Spleen (tissue), 11 donors: ENCODE data around the gene RPS6KL1. TPM values are rescaled to one million over a fixed set of nuclear protein-coding genes. Genes with fewer than 3 reads are reported as not detected.

Experiments
- DNase-seq: peaks from one replicate; pipeline ENCODE4 v3.0.0-alpha.2; 2020
- H3K27ac ChIP-seq, 8 donors: fragments of 200-600 bp; sonication (generic) in 7 of 8; 1 replicate in 4 of 8; 2 replicates in 4 of 8; pipeline versions ENCODE4 v1.5.0 to v1.8.0; 2016 to 2021; ENCODE audit warnings: inconsistent platforms in 4 of 8, mild to moderate bottlenecking in 4 of 8, moderate library complexity in 1 of 8
- H3K27me3 ChIP-seq, 7 donors: fragments of 200-600 bp; sonication (generic) in 6 of 7; replicated peaks in 1 of 7; 1 replicate in 4 of 7; 2 replicates in 3 of 7; pipeline versions ENCODE4 v1.5.0 to v1.8.0; 2016 to 2021; ENCODE audit warnings: inconsistent platforms in 3 of 7, mild to moderate bottlenecking in 1 of 7
- H3K36me3 ChIP-seq, 6 donors: fragments of 200-600 bp; sonication (generic) in 5 of 6; 1 replicate in 4 of 6; 2 replicates in 2 of 6; pipeline versions ENCODE4 v1.5.0 to v1.8.0; 2016 to 2021; ENCODE audit warnings: inconsistent platforms in 2 of 6
- H3K4me1 ChIP-seq, 6 donors: fragments of 200-600 bp; sonication (generic) in 5 of 6; 1 replicate in 3 of 6; 2 replicates in 3 of 6; pipeline versions ENCODE4 v1.5.0 to v1.8.0; 2016 to 2021; ENCODE audit warnings: inconsistent platforms in 3 of 6
- H3K4me3 ChIP-seq, 8 donors: fragments of 200-600 bp; sonication (generic) in 7 of 8; 1 replicate in 4 of 8; 2 replicates in 4 of 8; pipeline versions ENCODE4 v1.5.0 to v1.8.0; 2016 to 2021; ENCODE audit warnings: inconsistent platforms in 4 of 8, mild to moderate bottlenecking in 4 of 8, moderate library complexity in 2 of 8
- H3K9me3 ChIP-seq, 8 donors: fragments of 200-600 bp; sonication (generic) in 7 of 8; 1 replicate in 4 of 8; 2 replicates in 4 of 8; pipeline versions ENCODE4 v1.5.0 to v1.8.0; 2016 to 2021; ENCODE audit warnings: inconsistent platforms in 4 of 8
- POLR2A ChIP-seq, 3 donors: fragments of 450-650 bp; IDR thresholded peaks; one replicate each; pipeline ENCODE4 v1.5.1; 2017; ENCODE audit warnings: antibody characterized with exemption in 3 of 3, mild to moderate bottlenecking in 1 of 3
- POLR2AphosphoS5 ChIP-seq, 3 donors: sonication (generic); formaldehyde crosslinking; IDR thresholded peaks; one replicate each; pipeline ENCODE4 v1.5.1; 2017; ENCODE audit warnings: antibody characterized with exemption in 3 of 3
- WGBS, 5 donors: extraction: QIAGEN DNeasy Blood & Tissue Kit in 3 of 5; methylation state at CpG; one replicate each; pipeline versions ENCODE4 v1.1.5 to v1.1.7; 2013 to 2018; 5-methylcytosine and 5-hydroxymethylcytosine counted together
- intact Hi-C: fragments of 100-400 bp; cut with DNase I; formaldehyde crosslinking; loops from one replicate; pipeline ENCODE4 v1.15.0; 2023; ENCODE audit warnings: low total_unique reads
- polyA plus RNA-seq, 3 donors: library from polyadenylated mRNA; stranded (reverse); fragments of 200-250 nt; gene quantifications; one replicate each; pipeline ENCODE4 v1.2.1, GENCODE V29; 2013
- total RNA-seq, 7 donors: library from RNA; depleted of rRNA in 3 of 7; stranded (reverse); fragments of >200 nt in 3 of 7; fragmentation: NEBNext Ultra II Directional in 4 of 7; extraction: Animal tissue kit (Norgen Biotek cat#: 25700) in 4 of 7; gene quantifications; one replicate each; pipeline versions ENCODE4 v1.1.0 to v1.2.1, GENCODE V29; 2016 to 2021
- TF ChIP-seq, protein P1 (sequence below), 11 experiments: fragments of 200-600 bp in 7 of 11; fragments of 450-650 bp in 4 of 11; sonication (generic) in 4 of 11; IDR thresholded peaks in 8 of 11; conservative IDR thresholded peaks in 3 of 11; 1 replicate in 7 of 11; 2 replicates in 4 of 11; pipeline versions ENCODE4 v1.4.0 to v1.8.0; 2016 to 2021; ENCODE audit warnings: antibody characterized with exemption in 11 of 11, inconsistent platforms in 4 of 11, mild to moderate bottlenecking in 1 of 11
- donor health status: healthy with polysubstance abuse.
- donor health status: DM: no; HTN: no; CAD: no; lungs with moderate emphysema.
- donor health status: DM: no; HTN: no; CAD: no.
- donor health status: Bipolar disorder and iron deficiency.
- donor health status: healthy.
- donor health status: DM: no; HTN: no; CAD: no.
- donor health status: DM: yes; HTN: yes; CAD: no.

Gene RPS6KL1
- total and polyA plus RNA-seq, 10 donors: 1.7 to 15.7 (median 4.7) TPM

- Histone ChIP-seq H3K4me3 (no peak overlapping the region), H3K27me3 (peaks cover 0 to 2% (median 0%) of the 10 kb centered on the region in 7 donors), H3K9me3 (no peaks in the 10 kb centered on the region), H3K4me1 (peaks cover 0 to 24% (median 13%) of the 10 kb centered on the region in 6 donors), H3K27ac (no peak overlapping the region), H3K36me3 (no peaks in the 10 kb centered on the region)
- 69 to 88% (median 78%) methylated on average over 5 of the region's 5 CpGs for WGBS, 5 donors
- no peak for DNase-seq
- intact Hi-C loops: no loop called here
- TF ChIP-seq, protein P1, sequence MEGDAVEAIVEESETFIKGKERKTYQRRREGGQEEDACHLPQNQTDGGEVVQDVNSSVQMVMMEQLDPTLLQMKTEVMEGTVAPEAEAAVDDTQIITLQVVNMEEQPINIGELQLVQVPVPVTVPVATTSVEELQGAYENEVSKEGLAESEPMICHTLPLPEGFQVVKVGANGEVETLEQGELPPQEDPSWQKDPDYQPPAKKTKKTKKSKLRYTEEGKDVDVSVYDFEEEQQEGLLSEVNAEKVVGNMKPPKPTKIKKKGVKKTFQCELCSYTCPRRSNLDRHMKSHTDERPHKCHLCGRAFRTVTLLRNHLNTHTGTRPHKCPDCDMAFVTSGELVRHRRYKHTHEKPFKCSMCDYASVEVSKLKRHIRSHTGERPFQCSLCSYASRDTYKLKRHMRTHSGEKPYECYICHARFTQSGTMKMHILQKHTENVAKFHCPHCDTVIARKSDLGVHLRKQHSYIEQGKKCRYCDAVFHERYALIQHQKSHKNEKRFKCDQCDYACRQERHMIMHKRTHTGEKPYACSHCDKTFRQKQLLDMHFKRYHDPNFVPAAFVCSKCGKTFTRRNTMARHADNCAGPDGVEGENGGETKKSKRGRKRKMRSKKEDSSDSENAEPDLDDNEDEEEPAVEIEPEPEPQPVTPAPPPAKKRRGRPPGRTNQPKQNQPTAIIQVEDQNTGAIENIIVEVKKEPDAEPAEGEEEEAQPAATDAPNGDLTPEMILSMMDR (IDR thresholded peaks at IDR 0.05 in 8 of 11, conservative IDR thresholded peaks at IDR 0.05 in 3 of 11): no peak
- no peak for TF ChIP-seq POLR2A (IDR thresholded peaks at IDR 0.05)
Observed at GRCh38 chr14:74961238-74961911, 38.3 kb upstream of the RPS6KL1 start.

- no peak for DNase-seq
- H3K9me3 ChIP-seq: no peaks in the 10 kb centered on the region
- peaks cover 0 to 8% (median 0%) of the 10 kb centered on the region in 7 donors for H3K27me3 ChIP-seq
- no peak for TF ChIP-seq POLR2AphosphoS5 (IDR thresholded peaks at IDR 0.05)
- 80 to 88% (median 87%) methylated on average over 4 of the region's 4 CpGs for WGBS, 5 donors
- H3K4me1 ChIP-seq: peaks cover 0 to 29% (median 15%) of the 10 kb centered on the region in 6 donors
- H3K27ac ChIP-seq: no peak overlapping the region
- intact Hi-C loops: no loop called here
- H3K36me3 ChIP-seq: no peaks in the 10 kb centered on the region
- no peak overlapping the region for H3K4me3 ChIP-seq
Observed at GRCh38 chr14:74960736-74961135, 37.7 kb upstream of the RPS6KL1 start.

- Histone ChIP-seq H3K4me3 (no peak overlapping the region), H3K27me3 (peaks cover 0 to 19% (median 7%) of the 10 kb centered on the region in 7 donors), H3K4me1 (peaks cover 7 to 39% (median 24%) of the 10 kb centered on the region in 6 donors), H3K36me3 (no peaks in the 10 kb centered on the region), H3K9me3 (no peaks in the 10 kb centered on the region), H3K27ac (no peak overlapping the region)
- DNase-seq: no peak
- intact Hi-C loops: no loop called here
- TF ChIP-seq POLR2AphosphoS5 (IDR thresholded peaks at IDR 0.05) (no peak), POLR2A (IDR thresholded peaks at IDR 0.05) (no peak)
- TF ChIP-seq, protein P1 (IDR thresholded peaks at IDR 0.05 in 8 of 11, conservative IDR thresholded peaks at IDR 0.05 in 3 of 11): no peak
- WGBS, 5 donors: 76 to 87% (median 82%) methylated on average over 5 of the region's 5 CpGs
Observed at GRCh38 chr14:74959596-74960180, 36.6 kb upstream of the RPS6KL1 start.

DNA sequence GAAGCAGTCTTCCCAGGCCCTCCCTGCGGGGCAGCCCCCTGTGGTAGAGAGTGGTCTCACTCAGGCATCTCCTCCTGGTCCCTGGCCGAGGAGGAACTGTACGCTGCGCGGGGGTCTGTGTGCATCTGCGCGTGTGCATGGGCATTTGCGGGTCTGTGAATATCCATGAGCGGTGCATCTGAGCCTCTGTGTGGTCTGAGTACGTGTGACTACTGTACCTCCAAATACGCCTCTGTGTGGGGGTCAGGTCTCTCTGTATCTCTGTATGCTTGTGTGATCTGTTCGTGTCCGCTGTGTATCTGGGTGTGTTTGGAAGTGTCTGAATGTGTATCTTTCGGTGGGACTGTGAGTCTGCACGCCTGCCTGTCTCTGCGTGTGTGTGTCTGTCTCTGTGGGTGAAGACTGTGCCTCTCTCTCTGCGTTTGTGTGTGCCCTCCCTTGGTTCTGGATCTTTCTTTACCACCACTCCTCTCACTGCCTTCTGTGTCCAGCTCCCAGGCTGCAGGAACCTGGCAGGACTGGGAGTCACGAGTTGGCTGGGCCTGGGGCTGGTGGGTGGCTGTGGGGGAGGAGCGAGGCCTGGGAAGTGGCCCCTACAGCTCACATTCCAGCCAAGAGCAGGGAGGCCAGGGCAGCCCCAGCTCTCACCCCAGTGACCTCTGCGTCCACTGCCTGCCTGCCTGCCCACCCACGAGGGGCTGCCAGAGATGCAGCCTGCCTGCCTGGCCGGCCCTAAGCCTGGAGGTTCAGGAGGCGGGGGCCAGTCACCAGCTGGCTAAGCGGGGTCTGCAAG, 33.4 kb upstream of the RPS6KL1 start:
- 88 to 93% (median 92%) methylated on average over 20 to 24 of the region's 24 CpGs for WGBS, 5 donors
- TF ChIP-seq POLR2A (IDR thresholded peaks at IDR 0.05) (no peak), POLR2AphosphoS5 (IDR thresholded peaks at IDR 0.05) (no peak)
- TF ChIP-seq, protein P1 (IDR thresholded peaks at IDR 0.05 in 8 of 11, conservative IDR thresholded peaks at IDR 0.05 in 3 of 11): no peak
- DNase-seq: no peak
- H3K4me1 ChIP-seq: peaks cover 7 to 34% (median 20%) of the 10 kb centered on the region in 6 donors
- no peak overlapping the region for H3K4me3 ChIP-seq
- intact Hi-C loops: no loop called here
- peaks cover 0 to 46% (median 12%) of the 10 kb centered on the region in 7 donors for H3K27me3 ChIP-seq
- no peaks in the 10 kb centered on the region for H3K36me3 ChIP-seq
- H3K9me3 ChIP-seq: no peaks in the 10 kb centered on the region
- no peak overlapping the region for H3K27ac ChIP-seq
